Stimulated activated naive CD8-positive, alpha-beta T cell treated with anti-CD3 and anti-CD28 coated beads, Interleukin-15, Interleukin-2, amounts not matched to agents 100 U/mL and 50 U/mL, for 24 hours (primary cell): Measurements from ENCODE around the gene GALNT2.

Source experiments
- ATAC-seq: fragments of 150-1000 bp; cut with Tn5 transposase; one replicate; pipeline ENCODE4 v1.10.0; 2021
- DNase-seq: peaks from one replicate; pipeline ENCODE4 v3.0.0; 2021

The GALNT2 gene

GRCh38 chr1:230278871-230279582 lies 212.0 kb downstream of the GALNT2 start:
- no peak for DNase-seq
- ATAC-seq: no peak

- DNase-seq (no peak), ATAC-seq (no peak)
These were observed 212.5 kb downstream of the GALNT2 start for GRCh38 chr1:230279583-230279945.

- ATAC-seq (no peak), DNase-seq (no peak)
These were observed 213.2 kb downstream of the GALNT2 start for GRCh38 chr1:230280054-230280795.

- DNase-seq (no peak), ATAC-seq (no peak)
These were observed 213.9 kb downstream of the GALNT2 start for GRCh38 chr1:230280906-230281413.

- ATAC-seq: no peak
- peak; percentile 2 for DNase-seq
These were observed 214.5 kb downstream of the GALNT2 start for GRCh38 chr1:230281556-230281955.

- ATAC-seq (no peak), DNase-seq (no peak)
These were observed 215.1 kb downstream of the GALNT2 start for GRCh38 chr1:230282157-230282556.

GRCh38 chr1:230283678-230284077 lies 216.6 kb downstream of the GALNT2 start:
- DNase-seq (peak; percentile 1), ATAC-seq (no peak)

GRCh38 chr1:230284891-230285290 lies 217.9 kb downstream of the GALNT2 start:
- ATAC-seq (no peak), DNase-seq (peak; percentile 0)

- no peak for DNase-seq
- ATAC-seq: no peak
These were observed 218.3 kb downstream of the GALNT2 start for GRCh38 chr1:230285351-230285750.

- DNase-seq (no peak), ATAC-seq (no peak)
These were observed 219.3 kb downstream of the GALNT2 start for GRCh38 chr1:230286166-230286889.

- ATAC-seq: no peak
- DNase-seq: no peak
These were observed 219.8 kb downstream of the GALNT2 start for GRCh38 chr1:230286890-230287269.

GRCh38 chr1:230287674-230288315 lies 220.8 kb downstream of the GALNT2 start:
- DNase-seq (no peak), ATAC-seq (no peak)

- no peak for ATAC-seq
These were observed 221.8 kb downstream of the GALNT2 start for GRCh38 chr1:230288641-230289349.

GRCh38 chr1:230289350-230289644 lies 222.3 kb downstream of the GALNT2 start:
- ATAC-seq: no peak

More at GRCh38 chr1:230288641-230289349, 221.8 kb downstream of the GALNT2 start:
- no peak for DNase-seq

GRCh38 chr1:230291731-230292620 lies 224.9 kb downstream of the GALNT2 start:
- ATAC-seq: peak; percentile 16
- DNase-seq: peak; percentile 6

More at GRCh38 chr1:230289350-230289644, 222.3 kb downstream of the GALNT2 start:
- no peak for DNase-seq

GRCh38 chr1:230292689-230293389 lies 225.8 kb downstream of the GALNT2 start:
- no peak for ATAC-seq
- DNase-seq: no peak

GRCh38 chr1:230293390-230293700 lies 226.3 kb downstream of the GALNT2 start:
- no peak for DNase-seq
- no peak for ATAC-seq

GRCh38 chr1:230295367-230295766 lies 228.3 kb downstream of the GALNT2 start:
- no peak for DNase-seq
- ATAC-seq: no peak

GRCh38 chr1:230299191-230300006 lies 232.4 kb downstream of the GALNT2 start:
- ATAC-seq (no peak), DNase-seq (no peak)
